BLaER1 treated with 17β-estradiol and CSF1 and Interleukin-3, amounts not matched to agents 10 nM and 100 nM (cell line): ENCODE measurements around the gene STARD3.

Experiments used
- H3K27ac ChIP-seq, 11 experiments: shearing (Covaris generic); formaldehyde crosslinking; 2 replicates each; pipeline ENCODE4 v1.8.1; 2022
- H3K27me3 ChIP-seq, 11 experiments: shearing (Covaris generic); formaldehyde crosslinking; 2 replicates each; pipeline ENCODE4 v1.8.1; 2022
- H3K36me3 ChIP-seq, 11 experiments: shearing (Covaris generic); formaldehyde crosslinking; 2 replicates each; pipeline ENCODE4 v1.8.1; 2022
- H3K4me1 ChIP-seq, 10 experiments: shearing (Covaris generic); formaldehyde crosslinking; 2 replicates each; pipeline ENCODE4 v1.8.1; 2022
- H3K4me2 ChIP-seq, 11 experiments: shearing (Covaris generic); formaldehyde crosslinking; 2 replicates each; pipeline ENCODE4 v1.8.1; 2022
- H3K4me3 ChIP-seq, 10 experiments: shearing (Covaris generic); formaldehyde crosslinking; 2 replicates each; pipeline ENCODE4 v1.8.1; 2022
- H3K9ac ChIP-seq, 11 experiments: shearing (Covaris generic); formaldehyde crosslinking; 2 replicates each; pipeline ENCODE4 v1.8.1; 2022
- H3K9me3 ChIP-seq, 11 experiments: shearing (Covaris generic); formaldehyde crosslinking; replicated peaks in 1 of 11; 2 replicates each; pipeline ENCODE4 v1.8.1; 2022
- H4K20me1 ChIP-seq, 11 experiments: shearing (Covaris generic); formaldehyde crosslinking; 2 replicates each; pipeline ENCODE4 v1.8.1; 2022
- Cebpa-rat ChIP-seq, 11 experiments: shearing (Covaris generic); IDR thresholded peaks; 2 replicates each; pipeline ENCODE4 v1.8.1; 2022

The STARD3 gene

DNA sequence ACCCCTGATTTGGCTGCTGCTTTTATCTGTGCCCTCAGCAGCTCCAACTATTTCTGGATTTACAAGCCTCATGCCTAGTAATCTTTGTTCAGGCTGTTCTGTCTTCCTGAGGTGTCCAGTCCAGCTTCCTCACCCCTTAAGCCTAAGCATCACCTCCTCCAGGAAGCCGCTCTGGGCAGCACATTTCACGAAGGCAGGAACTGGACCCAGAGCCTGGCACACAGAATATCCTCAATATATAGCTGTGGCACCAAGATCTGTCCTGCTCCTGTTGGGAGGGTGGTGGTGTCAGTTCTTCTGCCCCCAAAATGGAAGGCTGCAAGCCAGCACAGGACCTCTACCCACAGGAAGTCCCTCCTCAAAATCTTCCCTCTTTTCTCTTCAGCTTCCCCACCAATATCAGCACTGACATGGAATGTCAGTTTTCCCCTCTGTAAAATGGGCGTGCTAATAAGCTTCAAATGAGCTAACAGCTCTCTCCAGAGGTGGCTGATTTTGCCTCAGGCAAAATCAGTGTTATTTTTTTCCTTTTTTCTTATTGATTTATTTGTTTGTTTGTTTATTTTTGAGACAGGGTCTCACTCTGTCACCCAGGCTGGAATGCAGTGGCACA lies 22.3 kb upstream of the STARD3 start:
- Histone ChIP-seq H3K4me3 (no peak overlapping the region), H3K27me3 (peaks cover 2 to 20% (median 7%) of the 10 kb centered on the region in 11 experiments; a peak in 21 of 22 replicates)

GRCh38 chr17:39615434-39615833 lies 21.5 kb upstream of the STARD3 start:
- peaks cover 0 to 13% (median 3%) of the 10 kb centered on the region in 11 experiments; a peak in 9 of 22 replicates for H3K27me3 ChIP-seq

More for the DNA sequence above, 22.3 kb upstream of the STARD3 start:
- Histone ChIP-seq H3K9me3 (no peaks in the 10 kb centered on the region), H3K4me2 (no peak overlapping the region), H3K36me3 (no peaks in the 10 kb centered on the region), H3K27ac (no peak overlapping the region), H3K9ac (no peak overlapping the region), H4K20me1 (peaks cover 0 to 3% (median 0%) of the 10 kb centered on the region in 11 experiments; a peak in 1 of 22 replicates), H3K4me1 (peaks cover 6 to 24% (median 21%) of the 10 kb centered on the region in 10 experiments; a peak in 18 of 20 replicates)
- no peak for TF ChIP-seq Cebpa-rat (IDR thresholded peaks at IDR 0.05)

DNA sequence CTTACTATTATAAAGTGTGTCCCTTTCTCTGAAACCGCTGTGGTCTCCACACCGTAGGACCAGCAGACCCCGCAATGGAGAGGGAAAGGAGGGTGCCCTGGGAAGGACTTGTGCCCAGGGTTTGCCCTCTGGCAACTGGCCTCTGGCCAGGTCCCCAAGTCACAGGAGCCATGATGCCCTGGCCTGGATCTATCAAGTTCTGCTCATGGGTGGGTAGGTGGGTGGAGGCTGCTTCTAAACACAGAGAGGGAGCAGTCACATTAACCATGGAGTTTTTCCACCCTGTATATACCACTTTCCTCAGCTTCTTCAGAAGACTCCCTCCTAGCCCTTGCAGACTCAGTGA lies 19.9 kb upstream of the STARD3 start:
- peak overlapping the region in 9 of 10 experiments; percentile 58 to 72 (median 63); a peak in 16 of 20 replicates for H3K4me3 ChIP-seq
- peaks cover 6 to 38% (median 30%) of the 10 kb centered on the region in 10 experiments; a peak in 18 of 20 replicates for H3K4me1 ChIP-seq
- peak overlapping the region in 6 of 11 experiments; percentile 78 to 84 (median 82); a peak in 8 of 22 replicates for H3K9ac ChIP-seq
- H4K20me1 ChIP-seq, result no peaks in the 10 kb centered on the region
- peaks cover 0 to 12% (median 0%) of the 10 kb centered on the region in 11 experiments; a peak in 2 of 22 replicates for H3K27me3 ChIP-seq
- no peaks in the 10 kb centered on the region for H3K9me3 ChIP-seq
- H3K4me2 ChIP-seq, result peak overlapping the region; percentile 80 to 98 (median 91)
- H3K27ac ChIP-seq, result peak overlapping the region in 3 of 11 experiments; percentile 75 to 87 (median 76); a peak in 4 of 22 replicates
- TF ChIP-seq Cebpa-rat (IDR thresholded peaks at IDR 0.05), result no peak
- H3K36me3 ChIP-seq, result no peaks in the 10 kb centered on the region

More at GRCh38 chr17:39615434-39615833, 21.5 kb upstream of the STARD3 start:
- H3K4me2 ChIP-seq, result no peak overlapping the region
- peaks cover 6 to 26% (median 24%) of the 10 kb centered on the region in 10 experiments; a peak in 18 of 20 replicates for H3K4me1 ChIP-seq
- no peak overlapping the region for H3K4me3 ChIP-seq
- TF ChIP-seq Cebpa-rat (IDR thresholded peaks at IDR 0.05), result no peak
- no peak overlapping the region for H3K27ac ChIP-seq
- H3K9ac ChIP-seq, result no peak overlapping the region
- H4K20me1 ChIP-seq, result no peaks in the 10 kb centered on the region; a peak in 1 of 22 replicates
- no peaks in the 10 kb centered on the region for H3K9me3 ChIP-seq
- no peaks in the 10 kb centered on the region for H3K36me3 ChIP-seq

GRCh38 chr17:39617446-39618245 lies 19.3 kb upstream of the STARD3 start:
- H3K27me3 ChIP-seq, result peaks cover 0 to 12% (median 0%) of the 10 kb centered on the region in 11 experiments; a peak in 2 of 22 replicates

DNA sequence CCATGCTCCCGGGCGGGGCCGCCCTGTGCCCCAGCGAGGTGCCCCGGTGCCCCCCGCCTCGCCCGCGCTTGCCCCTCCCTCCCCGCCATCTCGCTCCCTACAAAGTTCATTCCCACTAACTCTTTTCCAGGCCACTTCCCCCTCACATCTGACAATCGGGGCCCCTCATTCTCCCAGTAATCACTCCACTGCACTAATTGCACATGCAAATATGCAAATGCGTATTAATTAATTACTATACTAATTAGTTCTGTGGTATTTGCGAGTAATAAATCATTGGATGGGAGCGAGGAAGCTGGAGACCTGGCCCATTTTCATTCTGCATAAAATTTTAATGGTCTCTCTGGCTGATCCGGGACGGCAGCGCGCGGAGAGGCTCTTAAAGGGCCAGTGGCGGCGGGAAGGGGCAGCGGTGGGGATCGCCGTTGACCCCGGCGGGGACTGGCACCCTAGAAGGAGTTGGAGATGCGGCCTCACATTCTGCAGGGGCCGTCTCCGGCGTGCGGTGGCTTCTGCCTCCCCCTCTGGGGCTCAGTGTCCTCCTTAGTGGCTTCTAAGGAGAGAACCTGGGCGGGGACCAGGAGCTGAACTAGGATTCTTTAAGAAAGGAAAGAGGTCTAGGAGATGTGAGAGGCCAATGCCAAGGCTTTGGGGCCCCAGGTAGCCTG lies 18.6 kb upstream of the STARD3 start:
- H4K20me1 ChIP-seq, result no peaks in the 10 kb centered on the region
- no peaks in the 10 kb centered on the region for H3K9me3 ChIP-seq
- peak overlapping the region; percentile 58 to 72 (median 63) for H3K4me3 ChIP-seq
- peak overlapping the region in 10 of 11 experiments; percentile 75 to 87 (median 80); a peak in 19 of 22 replicates for H3K27ac ChIP-seq
- H3K4me1 ChIP-seq, result peaks cover 14 to 48% (median 40%) of the 10 kb centered on the region in 10 experiments
- peak overlapping the region; percentile 70 to 84 (median 82) for H3K9ac ChIP-seq
- H3K27me3 ChIP-seq, result peaks cover 0 to 12% (median 0%) of the 10 kb centered on the region in 11 experiments; a peak in 2 of 22 replicates
- H3K4me2 ChIP-seq, result peak overlapping the region; percentile 86 to 98 (median 95)
- no peaks in the 10 kb centered on the region for H3K36me3 ChIP-seq
- TF ChIP-seq Cebpa-rat (IDR thresholded peaks at IDR 0.05), result no peak

More at GRCh38 chr17:39617446-39618245, 19.3 kb upstream of the STARD3 start:
- Histone ChIP-seq H3K4me3 (peak overlapping the region; percentile 58 to 72 (median 63)), H3K36me3 (no peaks in the 10 kb centered on the region), H3K9me3 (no peaks in the 10 kb centered on the region), H3K27ac (peak overlapping the region; percentile 50 to 87 (median 78); a peak in 21 of 22 replicates), H3K9ac (peak overlapping the region; percentile 73 to 84 (median 82)), H3K4me1 (peaks cover 10 to 44% (median 35%) of the 10 kb centered on the region in 10 experiments; a peak in 18 of 20 replicates), H4K20me1 (no peaks in the 10 kb centered on the region), H3K4me2 (peak overlapping the region; percentile 86 to 98 (median 95))
- TF ChIP-seq Cebpa-rat (IDR thresholded peaks at IDR 0.05), result no peak

DNA sequence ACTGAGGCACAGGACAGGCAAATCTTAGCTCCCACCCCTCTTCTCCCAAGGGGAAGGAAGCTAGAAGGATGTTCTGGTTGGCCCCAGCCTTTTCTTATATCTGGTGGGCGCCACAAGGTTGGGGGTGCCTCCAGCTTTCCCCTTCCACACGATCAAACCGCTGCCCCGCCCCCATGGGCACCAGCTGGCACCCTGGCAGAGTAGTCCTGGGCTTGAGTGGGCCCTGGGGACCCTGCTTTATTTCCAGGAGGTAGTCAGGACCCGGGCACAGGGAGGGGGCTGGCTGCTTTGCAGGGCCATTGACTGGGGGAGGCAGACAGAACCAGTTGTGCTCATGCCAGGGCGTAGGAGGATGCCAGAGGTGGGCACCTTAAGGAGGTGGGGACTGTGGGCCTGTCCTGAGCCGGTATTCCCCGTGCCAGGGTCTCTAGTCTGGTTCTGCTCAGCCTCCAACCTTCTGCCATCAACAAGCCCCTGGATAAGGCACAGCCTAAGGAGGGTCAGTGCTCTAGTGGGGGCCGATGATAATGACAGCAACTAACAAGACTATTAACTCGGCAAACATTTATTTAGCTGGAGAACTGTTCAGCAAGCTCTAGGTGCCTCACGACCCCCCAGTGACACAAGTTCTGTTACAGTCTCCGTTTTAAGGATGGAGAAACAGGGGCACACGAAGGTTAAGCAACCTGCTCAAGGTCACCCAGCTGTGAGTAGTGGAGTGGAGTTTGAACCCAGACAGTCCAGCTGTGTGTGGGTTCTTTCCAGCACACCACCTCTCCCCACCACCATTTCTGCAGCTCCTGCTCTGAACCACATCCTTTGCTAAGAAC lies 17.8 kb upstream of the STARD3 start:
- H3K4me3 ChIP-seq, result peak overlapping the region; percentile 58 to 72 (median 63); a peak in 17 of 20 replicates
- peaks cover 0 to 12% (median 0%) of the 10 kb centered on the region in 11 experiments; a peak in 2 of 22 replicates for H3K27me3 ChIP-seq
- peak overlapping the region in 10 of 11 experiments; percentile 70 to 84 (median 82); a peak in 17 of 22 replicates for H3K9ac ChIP-seq
- no peaks in the 10 kb centered on the region for H3K36me3 ChIP-seq
- no peaks in the 10 kb centered on the region; a peak in 1 of 22 replicates for H4K20me1 ChIP-seq
- H3K4me1 ChIP-seq, result peaks cover 14 to 54% (median 42%) of the 10 kb centered on the region in 10 experiments
- no peaks in the 10 kb centered on the region for H3K9me3 ChIP-seq
- no peak for TF ChIP-seq Cebpa-rat (IDR thresholded peaks at IDR 0.05)
- H3K4me2 ChIP-seq, result peak overlapping the region; percentile 86 to 98 (median 95)
- H3K27ac ChIP-seq, result peak overlapping the region in 5 of 11 experiments; percentile 76 to 86 (median 81); a peak in 11 of 22 replicates

GRCh38 chr17:39619786-39620101 lies 17.2 kb upstream of the STARD3 start:
- peaks cover 14 to 54% (median 42%) of the 10 kb centered on the region in 10 experiments for H3K4me1 ChIP-seq
- H3K9ac ChIP-seq, result 0 out of 22 replicates have a peak overlapping the region, but pooled peaks of 1 of the 11 experiments have one; percentile 32
- TF ChIP-seq Cebpa-rat (IDR thresholded peaks at IDR 0.05), result no peak
- H4K20me1 ChIP-seq, result no peaks in the 10 kb centered on the region; a peak in 1 of 22 replicates
- H3K27ac ChIP-seq, result no peak overlapping the region
- H3K4me2 ChIP-seq, result peak overlapping the region in 7 of 11 experiments; percentile 86 to 97 (median 95); a peak in 14 of 22 replicates
- no peaks in the 10 kb centered on the region for H3K9me3 ChIP-seq
- H3K27me3 ChIP-seq, result peaks cover 0 to 12% (median 0%) of the 10 kb centered on the region in 11 experiments; a peak in 5 of 22 replicates
- H3K36me3 ChIP-seq, result no peaks in the 10 kb centered on the region
- H3K4me3 ChIP-seq, result no peak overlapping the region
